IgD-negative memory B cell (primary cell): ENCODE results near the gene APH1B. TPM values are rescaled to one million over a fixed set of nuclear protein-coding genes. Genes with fewer than 3 reads are reported as not detected.

Source experiments
- H3K27ac Mint-ChIP-seq, 3 donors: one replicate each; pipeline ENCODE4 v1.8.0; 2020 to 2022; ENCODE audit warnings: mild to moderate bottlenecking in 3 of 3, mixed read lengths in 3 of 3, moderate library complexity in 1 of 3
- H3K27me3 Mint-ChIP-seq: one replicate; pipeline ENCODE4 v1.8.0; 2021; ENCODE audit warnings: mixed read lengths
- H3K36me3 Mint-ChIP-seq: one replicate; pipeline ENCODE4 v1.8.0; 2020; ENCODE audit warnings: mild to moderate bottlenecking, mixed read lengths
- H3K4me1 Mint-ChIP-seq, 3 donors: one replicate each; pipeline ENCODE4 v1.8.0; 2020 to 2022; ENCODE audit warnings: mixed read lengths in 3 of 3, mild to moderate bottlenecking in 1 of 3
- H3K4me3 Mint-ChIP-seq, 4 donors: one replicate each; pipeline ENCODE4 v1.8.0; 2020 to 2022; ENCODE audit warnings: mild to moderate bottlenecking in 4 of 4, mixed read lengths in 4 of 4, moderate library complexity in 3 of 4
- H3K9me3 Mint-ChIP-seq, 3 donors: one replicate each; pipeline ENCODE4 v1.8.0; 2020 to 2021; ENCODE audit warnings: mixed read lengths in 3 of 3, mild to moderate bottlenecking in 1 of 3
- polyA plus RNA-seq: library from polyadenylated mRNA; unstranded; fragments of 300-500 nt; fragmentation: Illumina TruSeq; gene quantifications from one replicate; pipeline ENCODE4 v1.2.3, GENCODE V29; 2021

Gene APH1B
- polyA plus RNA-seq, 1 donor from 2014 or later, result 18.5 TPM

DNA sequence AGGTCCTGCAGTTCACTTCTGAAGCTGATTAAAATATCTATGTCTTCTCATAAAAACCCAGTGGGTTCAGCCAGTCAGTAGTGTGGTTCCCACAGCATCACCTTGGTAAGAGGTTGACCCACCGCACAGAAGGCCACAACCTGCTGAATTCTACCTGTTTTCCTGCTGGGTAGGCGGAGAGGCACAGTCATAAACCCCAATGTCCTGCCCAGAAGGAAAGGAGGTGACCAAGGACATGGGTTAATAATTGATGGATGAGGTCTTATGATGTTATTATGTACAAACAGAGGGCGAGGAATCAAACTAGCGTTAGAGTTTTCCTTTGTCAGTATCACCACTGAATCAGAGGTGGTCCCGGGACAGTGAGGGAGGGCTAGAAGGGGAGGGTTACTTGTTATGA, 76.5 kb downstream of the APH1B start:
- Mint-ChIP-seq H3K9me3 (no peaks in the 10 kb centered on the region), H3K4me1 (peaks cover 0 to 3% (median 3%) of the 10 kb centered on the region in 3 donors), H3K4me3 (no peak overlapping the region), H3K27me3 (peaks cover 3% of the 10 kb centered on the region), H3K36me3 (peaks cover 3% of the 10 kb centered on the region), H3K27ac (no peak overlapping the region)

DNA sequence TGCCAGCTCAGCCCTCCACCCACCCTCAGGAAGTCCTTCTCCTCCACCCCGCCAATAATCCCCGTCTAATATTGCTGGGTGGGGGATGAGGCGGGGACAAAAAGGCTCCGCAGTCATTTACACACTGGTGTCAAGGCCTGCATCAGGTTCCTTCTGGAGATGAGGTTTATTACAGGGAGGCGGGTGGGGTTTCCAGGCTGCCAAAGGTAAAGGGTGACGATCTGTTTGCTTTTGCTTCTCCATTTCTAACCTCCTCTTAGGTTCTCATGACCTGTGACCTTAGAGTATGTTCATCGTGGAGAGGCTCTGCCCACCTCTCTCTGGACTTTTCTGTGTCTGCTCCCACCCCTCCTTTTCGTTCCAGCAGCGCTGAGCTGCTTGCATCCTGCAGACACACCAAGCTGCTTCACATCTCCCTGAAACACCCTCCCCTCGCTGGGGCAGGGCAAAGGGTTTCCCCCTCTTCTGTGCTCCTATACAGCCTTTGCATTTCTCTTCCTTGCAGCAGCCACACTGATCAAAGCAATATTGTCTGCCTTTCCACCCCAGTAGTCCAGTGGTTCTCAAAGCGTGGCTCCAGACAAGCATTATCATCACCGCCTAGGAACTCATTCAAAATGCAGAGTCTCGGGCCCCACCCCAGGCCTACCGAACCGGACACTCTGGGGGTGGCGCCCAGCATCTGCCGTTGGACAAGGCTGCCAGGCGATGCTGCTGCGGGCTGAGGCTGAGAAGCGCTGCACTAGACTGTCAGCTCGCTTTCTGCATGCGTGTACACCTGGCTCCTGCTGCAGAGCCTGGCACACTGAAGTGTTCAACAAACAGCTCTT, 77.6 kb downstream of the APH1B start:
- H3K9me3 Mint-ChIP-seq, result no peaks in the 10 kb centered on the region
- no peak overlapping the region for H3K4me3 Mint-ChIP-seq
- H3K36me3 Mint-ChIP-seq, result peaks cover 4% of the 10 kb centered on the region
- peaks cover 0 to 3% (median 3%) of the 10 kb centered on the region in 3 donors for H3K4me1 Mint-ChIP-seq
- H3K27ac Mint-ChIP-seq, result peak overlapping the region in 1 of 3 donors; percentile 47
- peaks cover 3% of the 10 kb centered on the region for H3K27me3 Mint-ChIP-seq

DNA sequence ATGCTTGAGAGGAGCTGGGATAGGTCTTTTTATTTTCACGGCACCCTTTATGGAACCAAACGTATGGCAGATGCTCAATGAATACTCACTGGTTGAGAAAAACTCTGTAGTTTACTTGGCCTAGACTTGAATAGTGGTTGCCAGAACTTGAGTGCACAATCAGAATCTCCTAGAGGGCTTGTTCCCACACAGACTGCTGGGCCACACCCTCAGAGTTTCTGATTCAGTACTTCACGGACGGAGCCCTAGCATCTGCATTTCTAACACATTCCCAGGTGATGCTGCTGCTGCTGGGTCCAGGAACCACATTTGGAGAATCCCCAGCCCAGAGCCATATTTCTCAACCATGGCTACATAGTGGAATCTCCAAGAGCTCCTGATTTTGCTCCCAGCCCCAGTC, 79.7 kb downstream of the APH1B start:
- H3K4me1 Mint-ChIP-seq, result peaks cover under 1 to 8% (median 3%) of the 10 kb centered on the region in 3 donors
- H3K4me3 Mint-ChIP-seq, result no peak overlapping the region
- H3K9me3 Mint-ChIP-seq, result no peaks in the 10 kb centered on the region
- no peak overlapping the region for H3K27ac Mint-ChIP-seq
- peaks cover 3% of the 10 kb centered on the region for H3K27me3 Mint-ChIP-seq
- peaks cover 6% of the 10 kb centered on the region for H3K36me3 Mint-ChIP-seq

DNA sequence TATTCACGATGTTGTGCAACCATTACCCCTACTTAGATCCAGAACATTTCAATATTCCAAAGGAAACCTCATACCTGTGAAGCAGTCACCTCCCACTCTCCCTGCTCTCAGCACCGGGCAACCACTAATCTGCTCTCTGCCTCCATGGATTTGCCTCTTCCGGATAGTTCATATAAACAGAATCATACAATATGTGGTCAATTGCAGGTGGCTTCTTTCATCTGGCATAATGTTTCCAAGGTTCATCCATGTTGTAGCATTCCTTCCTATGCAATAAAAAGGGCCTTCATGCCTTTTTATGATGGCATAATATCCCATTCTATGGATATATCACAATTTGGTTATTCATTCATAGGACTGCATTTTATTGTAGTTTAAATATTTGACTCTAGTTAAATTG, 80.3 kb downstream of the APH1B start:
- H3K36me3 Mint-ChIP-seq, result peaks cover 6% of the 10 kb centered on the region
- H3K9me3 Mint-ChIP-seq, result no peaks in the 10 kb centered on the region
- no peak overlapping the region for H3K27ac Mint-ChIP-seq
- H3K4me3 Mint-ChIP-seq, result no peak overlapping the region
- peaks cover 4 to 9% (median 5%) of the 10 kb centered on the region in 3 donors for H3K4me1 Mint-ChIP-seq
- peaks cover 3% of the 10 kb centered on the region for H3K27me3 Mint-ChIP-seq

DNA sequence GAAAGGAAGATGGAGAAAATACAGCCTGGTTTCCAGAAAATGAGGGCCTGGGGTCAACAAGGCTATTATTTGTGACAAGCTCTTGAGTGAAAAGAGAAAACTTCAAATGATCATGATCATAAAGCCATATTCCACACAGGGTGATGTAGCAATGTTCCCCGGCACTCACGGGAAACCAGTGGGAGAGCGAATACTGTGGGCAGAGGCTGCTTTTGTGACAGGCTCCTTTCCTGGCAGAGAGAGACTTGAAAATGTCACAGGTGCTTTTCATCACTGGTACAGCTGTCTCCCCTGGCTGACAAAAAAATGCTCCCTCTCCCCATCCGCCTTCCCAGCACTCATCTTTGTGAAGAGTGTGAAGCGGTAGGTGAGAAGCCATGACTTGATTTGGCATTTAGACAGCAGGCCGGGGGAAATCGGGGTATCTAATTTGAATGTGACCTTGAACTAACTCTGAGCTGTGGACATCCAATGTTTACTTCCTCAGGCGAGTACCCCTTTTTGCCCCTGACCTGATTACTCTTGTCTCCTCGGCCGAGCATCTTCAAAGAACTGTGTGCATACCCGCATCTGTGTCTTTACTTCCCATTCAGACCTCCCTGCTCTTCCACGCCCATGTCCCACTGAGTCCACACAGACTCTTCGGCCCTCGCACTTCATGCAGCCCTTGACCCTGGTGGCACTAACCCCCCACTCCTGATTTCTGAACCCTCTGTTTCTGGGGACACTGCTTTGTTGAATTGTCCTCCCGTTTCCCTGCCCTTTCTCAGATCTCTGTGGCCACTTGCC, 81.0 kb downstream of the APH1B start:
- Mint-ChIP-seq H3K36me3 (peaks cover 6% of the 10 kb centered on the region), H3K4me3 (no peak overlapping the region), H3K9me3 (no peaks in the 10 kb centered on the region), H3K27ac (peak overlapping the region in 1 of 3 donors; percentile 38), H3K4me1 (peaks cover 9 to 14% (median 12%) of the 10 kb centered on the region in 3 donors), H3K27me3 (peaks cover 3% of the 10 kb centered on the region)

Other genes with a start within 250 kb of the APH1B start
- 5.4 TPM for gene TPM1, start 234.9 kb upstream of the APH1B start, polyA plus RNA-seq
- gene LACTB, start 155.7 kb upstream of the APH1B start, polyA plus RNA-seq, result 13.7 TPM
- 147 TPM for gene RPS27L, start 120.1 kb upstream of the APH1B start, polyA plus RNA-seq
- 57.6 TPM for gene RAB8B, start 88.0 kb upstream of the APH1B start, polyA plus RNA-seq
- not detected for gene CA12, start 104.2 kb downstream of the APH1B start, polyA plus RNA-seq
- gene USP3, start 227.0 kb downstream of the APH1B start, polyA plus RNA-seq, result 42.7 TPM